Epithelial cell of prostate (primary cell): Measurements from ENCODE around the gene PIK3R3.

Experiments used
- DNase-seq: peaks from one replicate; pipeline ENCODE4 v3.0.0-alpha.2; 2011; ENCODE audit warnings: low read depth, low spot score
- H3K27ac ChIP-seq: fragments of 450-650 bp; 2 replicates; pipeline ENCODE4 v1.5.1; 2017; ENCODE audit warnings: mild to moderate bottlenecking

Gene PIK3R3

DNA sequence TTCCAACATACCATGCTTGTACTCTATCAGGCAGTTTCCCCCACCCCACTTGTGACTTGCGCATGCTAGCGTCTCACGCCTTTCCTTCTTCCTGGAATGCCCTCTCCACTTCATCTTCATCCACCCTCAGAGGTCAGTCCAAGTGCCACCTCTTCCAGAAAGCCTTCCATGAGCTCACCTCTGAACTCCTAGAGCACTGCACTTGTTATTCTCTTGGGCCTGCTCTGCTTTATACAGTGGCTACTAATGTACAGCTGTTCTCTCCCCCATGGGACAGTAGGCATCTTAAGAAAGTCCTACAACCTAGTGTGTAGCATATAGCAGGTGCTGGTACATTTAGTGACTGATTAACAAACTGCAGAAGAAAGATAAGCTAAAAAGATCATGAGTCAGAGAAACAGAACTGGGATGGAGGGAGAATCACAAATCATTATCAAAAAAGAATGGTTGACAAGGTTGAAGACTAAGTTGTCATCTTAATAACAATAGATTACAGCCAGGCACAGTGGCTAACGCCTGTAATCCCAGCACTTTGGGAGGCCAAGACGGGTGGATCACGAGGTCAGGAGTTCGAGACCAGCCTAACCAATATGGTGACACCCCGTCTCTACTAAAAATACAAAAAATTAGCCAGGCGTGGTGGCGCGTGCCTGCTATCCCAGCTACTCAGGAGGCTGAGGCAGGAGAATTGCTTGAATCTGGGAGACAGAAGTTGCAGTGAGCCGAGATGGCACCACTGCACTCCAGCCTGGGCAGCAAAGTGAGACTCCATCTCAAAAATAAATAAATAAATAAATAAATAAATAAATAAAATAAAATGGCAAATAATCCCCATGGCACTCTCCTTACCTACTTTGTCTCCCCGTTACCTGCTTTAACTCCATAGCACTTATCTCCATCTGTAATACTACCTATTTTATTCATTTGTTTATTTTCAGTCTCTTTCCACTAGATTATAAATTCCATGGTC lies 26.2 kb upstream of the PIK3R3 start:
- H3K27ac ChIP-seq: no peak overlapping the region
- no peak for DNase-seq

DNA sequence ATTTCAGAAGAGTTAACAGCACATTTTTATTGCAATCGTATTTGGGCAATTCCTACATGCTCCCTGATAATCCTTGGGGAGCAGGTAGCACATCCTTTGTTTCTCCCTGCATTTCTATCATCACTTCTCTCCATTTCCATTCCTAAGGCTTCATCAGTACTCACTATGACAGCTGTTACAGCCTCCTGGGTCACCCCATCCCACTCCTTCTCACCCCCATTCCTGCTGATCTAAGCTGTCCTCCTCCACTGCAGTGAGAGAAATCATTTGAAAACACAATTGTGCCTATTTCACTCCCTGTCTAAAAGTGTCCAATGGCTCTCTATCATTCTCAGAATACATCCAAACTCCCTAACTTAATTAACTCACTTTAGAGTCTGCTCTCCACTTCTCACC lies 25.5 kb upstream of the PIK3R3 start:
- DNase-seq: no peak
- no peak overlapping the region for H3K27ac ChIP-seq

DNA sequence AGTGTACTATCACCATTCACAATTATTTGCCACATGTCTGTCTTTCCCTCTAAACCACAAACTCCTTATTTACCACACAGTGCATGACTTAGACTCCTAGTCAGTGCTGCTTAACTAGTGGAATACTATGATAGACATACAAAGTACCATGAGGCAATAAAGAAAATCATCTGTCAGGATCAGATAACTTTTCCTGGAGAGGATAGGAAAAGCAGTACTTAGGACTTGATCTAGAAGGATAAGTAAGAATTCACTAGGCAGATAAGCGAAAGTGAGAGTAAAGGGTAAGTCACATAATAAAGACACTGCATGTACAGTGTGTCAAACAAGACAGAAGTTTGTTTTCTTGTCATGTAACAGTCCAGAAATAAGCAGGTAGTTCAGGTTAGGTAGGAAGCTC lies 21.3 kb upstream of the PIK3R3 start:
- DNase-seq: no peak
- no peak overlapping the region for H3K27ac ChIP-seq

DNA sequence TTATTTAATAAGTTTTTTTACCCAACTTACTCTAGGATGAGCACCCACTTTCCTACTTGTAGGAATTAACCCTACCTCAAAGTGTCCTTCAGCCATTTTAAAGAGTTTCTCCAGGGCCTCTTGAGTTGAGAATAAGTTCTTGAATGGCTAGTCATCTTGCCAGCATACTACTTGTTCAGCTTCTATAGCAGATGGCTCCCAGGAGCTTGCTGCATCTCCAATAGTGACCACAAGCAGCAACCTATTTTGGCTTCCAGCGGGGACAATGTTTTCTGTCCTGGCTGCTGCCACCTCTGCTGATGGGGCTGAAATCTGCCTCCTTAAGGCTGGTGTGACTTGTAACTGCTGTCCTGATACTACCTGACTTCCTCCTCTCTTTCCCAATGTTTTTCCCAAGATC lies 20.8 kb upstream of the PIK3R3 start:
- H3K27ac ChIP-seq: no peak overlapping the region
- no peak for DNase-seq

DNA sequence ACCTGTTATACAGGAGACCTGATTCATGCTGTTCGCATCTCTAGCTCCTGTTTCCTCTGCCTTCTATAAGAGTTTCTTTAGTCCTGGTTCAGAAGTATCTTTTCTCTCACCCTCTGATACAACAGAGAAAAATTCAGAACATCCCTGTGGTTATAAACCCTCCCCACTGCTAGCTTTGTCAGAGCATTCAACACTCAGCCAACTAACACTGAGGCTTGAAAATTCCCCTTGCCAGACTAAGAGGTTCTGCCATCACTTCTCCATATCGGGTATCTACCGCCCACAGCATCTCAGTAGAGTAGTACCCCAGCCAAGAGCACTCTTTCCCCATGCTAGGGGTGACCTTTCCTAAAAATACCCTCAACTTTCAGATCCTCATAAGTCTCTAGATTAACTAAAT lies 19.6 kb upstream of the PIK3R3 start:
- DNase-seq: no peak
- no peak overlapping the region for H3K27ac ChIP-seq

DNA sequence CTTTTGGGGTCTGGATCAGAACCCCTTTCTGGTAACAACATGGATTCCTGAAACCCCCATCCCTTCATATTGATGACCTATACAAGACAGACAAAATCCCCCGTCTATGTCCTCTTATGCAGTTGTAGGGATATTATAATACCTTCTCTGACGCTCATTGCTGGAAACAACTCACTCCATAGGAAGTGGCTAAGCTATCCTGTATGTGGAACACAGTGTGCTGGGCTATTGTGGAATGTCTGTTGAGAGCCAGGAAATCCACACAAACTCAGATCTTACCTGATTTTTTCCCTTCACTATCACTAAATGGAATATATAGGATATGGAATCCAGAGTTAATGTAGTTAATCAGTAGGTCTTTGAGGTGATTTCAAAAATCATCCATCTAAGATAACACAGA lies 17.7 kb upstream of the PIK3R3 start:
- H3K27ac ChIP-seq: no peak overlapping the region
- no peak for DNase-seq

DNA sequence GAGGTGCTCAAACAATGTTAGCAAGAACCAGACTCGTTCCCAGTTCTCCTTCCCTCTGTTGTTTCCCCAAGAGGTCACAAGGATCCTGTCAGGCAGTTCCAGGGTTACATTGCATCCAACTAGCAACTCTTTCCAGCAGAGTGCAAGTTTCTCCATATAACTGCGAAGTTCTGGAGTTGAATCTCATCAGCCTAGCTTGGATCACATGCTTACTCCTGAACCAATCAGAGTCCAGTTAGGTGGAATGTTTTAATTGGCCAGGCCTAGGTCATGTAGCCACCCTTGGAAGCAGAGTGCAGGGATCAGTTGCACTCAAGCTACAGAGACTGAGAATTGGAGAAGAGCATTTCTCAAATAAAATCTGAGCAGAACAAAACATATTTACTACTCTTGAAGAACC lies 15.9 kb upstream of the PIK3R3 start:
- H3K27ac ChIP-seq: no peak overlapping the region
- no peak for DNase-seq

DNA sequence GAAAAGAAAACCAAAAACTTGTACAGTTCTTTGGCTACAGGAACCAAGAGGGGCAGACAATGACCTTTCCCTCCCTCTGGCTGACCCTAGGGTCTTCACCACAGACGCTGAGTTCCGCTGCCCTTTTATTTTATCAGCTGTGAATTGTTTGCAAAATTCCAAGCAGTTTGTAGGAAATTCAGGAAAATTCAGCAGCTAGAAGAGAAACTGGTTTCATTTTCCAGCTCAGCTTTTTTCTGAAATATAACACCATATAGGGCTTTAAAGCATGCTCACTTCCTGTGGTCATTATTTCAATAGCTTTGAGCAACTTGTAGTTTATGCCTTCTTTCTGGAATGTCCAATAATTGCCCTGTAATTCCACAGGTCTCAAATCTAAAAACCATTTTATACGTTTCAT lies 5.5 kb upstream of the PIK3R3 start:
- DNase-seq: no peak
- no peak overlapping the region for H3K27ac ChIP-seq

DNA sequence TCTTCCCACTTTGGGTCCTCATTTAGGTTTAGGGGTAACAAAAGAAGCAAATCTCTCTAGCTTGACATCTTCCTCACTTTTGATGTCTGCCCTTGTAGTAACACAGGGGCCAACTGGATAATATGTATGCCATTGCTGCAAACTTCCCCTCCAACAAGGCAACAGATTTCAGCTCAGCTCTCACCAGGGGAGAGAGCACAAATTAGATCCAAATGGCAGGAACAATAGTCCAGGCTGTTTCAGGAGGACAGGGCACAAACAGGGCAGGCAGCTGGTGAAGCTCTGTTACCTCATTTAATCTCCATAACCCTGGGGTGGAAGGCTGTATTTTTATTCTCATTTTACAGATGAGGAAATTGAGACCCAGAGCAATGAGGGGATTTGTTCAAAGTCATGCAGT lies 4.3 kb upstream of the PIK3R3 start:
- no peak overlapping the region for H3K27ac ChIP-seq
- DNase-seq: no peak

DNA sequence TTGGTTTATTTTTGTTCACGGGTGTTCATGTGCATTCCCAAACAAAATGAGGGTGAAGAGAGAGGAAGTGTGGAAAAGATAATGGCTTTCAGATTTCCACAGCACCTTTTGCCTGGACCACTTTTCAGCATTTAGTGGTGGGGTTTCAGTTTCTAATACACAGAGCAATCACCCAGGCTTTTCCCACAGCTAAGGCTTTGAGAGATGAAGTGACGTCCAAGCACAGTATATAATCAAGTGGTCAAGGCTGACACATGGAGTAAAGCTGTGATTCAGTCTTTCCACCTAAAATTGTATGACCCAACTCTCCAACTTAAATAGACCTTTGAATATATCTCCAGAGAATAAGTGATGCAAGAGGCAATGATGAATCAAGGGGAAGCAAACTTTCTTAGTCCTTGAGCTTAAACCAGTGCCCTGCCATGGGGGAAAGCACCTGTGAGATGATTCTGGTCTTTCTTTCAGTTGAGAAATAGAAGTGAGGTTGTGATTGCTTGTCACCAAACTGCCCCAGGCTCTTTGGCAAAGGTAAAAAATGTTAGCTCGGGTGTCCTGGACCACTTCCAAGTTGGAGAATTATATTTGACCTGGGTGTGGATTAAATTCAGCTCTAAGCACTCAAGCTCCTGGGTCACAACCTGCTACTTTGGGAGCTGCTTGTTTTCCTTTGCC lies 2.4 kb upstream of the PIK3R3 start:
- peak overlapping the region; percentile 57 for H3K27ac ChIP-seq
- DNase-seq: peak; percentile 73

DNA sequence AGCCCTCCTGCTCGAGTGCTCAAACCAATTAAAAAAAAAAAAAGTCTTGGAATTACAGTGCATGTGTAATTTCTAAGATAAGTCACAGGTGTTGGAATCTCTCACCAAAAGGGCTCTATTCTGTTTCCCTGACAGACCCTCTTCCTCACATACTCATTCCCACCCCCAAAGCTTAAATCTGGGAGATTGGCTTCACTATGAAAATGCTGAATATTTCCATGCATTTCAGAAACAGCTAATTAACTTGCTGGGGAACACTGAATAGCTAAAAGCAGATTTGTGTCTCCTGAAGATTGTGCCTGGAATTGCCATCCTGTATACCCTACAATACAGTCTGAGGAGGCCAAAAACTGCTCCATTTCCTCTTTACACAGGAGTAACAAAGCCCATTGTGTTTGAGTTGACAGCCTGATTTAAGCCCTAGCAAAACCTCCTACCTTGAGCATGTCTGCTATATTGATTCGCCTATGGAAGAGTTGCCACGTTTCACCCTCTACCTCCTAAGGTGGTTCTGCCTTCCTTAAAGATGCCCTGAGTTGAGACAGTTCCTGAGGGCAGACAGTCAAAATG lies 1.4 kb upstream of the PIK3R3 start:
- DNase-seq: no peak
- H3K27ac ChIP-seq: no peak overlapping the region

DNA sequence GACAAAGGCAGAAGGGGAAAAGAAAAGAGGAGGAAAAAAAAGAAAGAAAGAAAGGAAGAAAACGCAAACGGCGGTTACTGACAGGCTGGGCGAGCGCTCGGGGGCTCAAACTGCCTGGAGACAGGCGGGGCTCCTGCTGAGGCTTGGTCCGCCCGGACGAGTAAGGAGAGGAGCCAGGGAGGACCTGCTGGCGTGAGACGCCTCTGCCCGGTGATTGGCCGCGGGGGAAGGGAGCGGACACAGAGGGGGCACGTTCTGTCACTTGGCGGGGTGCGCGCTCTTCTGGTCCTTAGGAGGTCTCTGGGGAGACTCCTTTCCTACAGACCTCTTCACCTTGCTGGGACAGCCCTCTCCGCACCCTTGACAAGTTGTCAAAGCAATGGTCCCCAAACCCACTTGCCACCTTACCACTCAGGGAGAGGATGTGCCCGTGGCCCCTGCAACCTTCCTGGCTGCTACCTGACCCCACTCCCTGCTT lies 791 bp upstream of the PIK3R3 start:
- DNase-seq: no peak
- peak overlapping the region; percentile 91 for H3K27ac ChIP-seq

DNA sequence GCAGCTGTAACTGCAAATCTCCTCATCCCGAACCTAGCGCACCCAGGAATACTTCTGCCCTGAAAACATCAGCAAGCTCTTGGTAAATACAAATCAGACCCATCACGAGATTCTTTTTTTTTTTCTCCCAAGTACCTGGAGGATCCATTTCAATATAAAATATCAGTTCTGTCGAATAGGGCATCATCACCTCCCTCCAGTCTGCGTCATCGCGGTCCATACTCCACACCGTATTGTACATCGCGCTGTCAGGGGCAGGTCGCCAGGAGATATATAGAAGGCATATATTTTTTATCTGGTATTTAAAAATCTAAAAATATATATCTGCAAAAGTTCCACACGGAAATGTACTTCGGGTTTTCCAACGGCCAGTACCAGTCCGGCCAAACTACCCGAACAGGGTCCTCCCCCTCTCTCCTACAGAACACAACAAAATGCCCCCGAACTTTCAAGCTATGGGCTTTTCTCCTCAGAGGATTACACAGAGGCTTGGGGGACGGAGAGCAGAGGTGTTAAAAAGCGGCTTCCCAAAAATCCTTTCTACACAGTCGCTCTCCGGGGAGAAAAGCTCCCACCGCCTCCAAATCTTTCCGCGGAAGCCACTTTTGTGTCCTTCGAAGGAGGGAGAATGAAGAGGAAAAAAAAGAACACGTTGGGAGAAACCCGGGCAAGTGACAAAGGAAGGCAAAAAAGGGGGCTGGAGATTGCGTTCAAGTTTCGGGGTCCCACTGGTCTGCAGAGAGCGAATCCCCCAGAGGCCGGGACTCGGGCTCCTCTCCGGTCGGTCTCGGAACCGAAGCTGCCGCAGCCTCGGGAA lies 509 bp downstream of the PIK3R3 start:
- DNase-seq: no peak

DNA sequence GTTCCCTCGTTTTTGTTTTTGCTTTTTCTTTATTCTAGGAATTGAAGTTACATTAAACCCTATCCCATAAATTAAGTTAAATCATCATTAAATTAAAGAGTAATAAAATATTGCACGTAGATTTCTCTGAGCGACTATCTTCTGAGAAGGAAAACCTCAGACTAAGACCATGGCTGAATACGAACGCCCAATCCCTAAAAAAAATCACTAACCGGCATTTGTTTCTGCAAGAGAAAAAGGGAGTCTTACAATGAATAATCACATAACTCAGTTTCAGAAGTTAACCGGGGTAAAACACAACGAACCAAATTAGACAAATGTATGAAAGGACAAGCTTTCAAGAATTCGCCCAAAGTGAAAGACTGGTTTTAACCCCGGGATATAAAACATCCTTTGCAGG lies 1.3 kb downstream of the PIK3R3 start:
- no peak overlapping the region for H3K27ac ChIP-seq
- DNase-seq: no peak

More for the DNA sequence above, 509 bp downstream of the PIK3R3 start:
- peak overlapping the region; percentile 91 for H3K27ac ChIP-seq

DNA sequence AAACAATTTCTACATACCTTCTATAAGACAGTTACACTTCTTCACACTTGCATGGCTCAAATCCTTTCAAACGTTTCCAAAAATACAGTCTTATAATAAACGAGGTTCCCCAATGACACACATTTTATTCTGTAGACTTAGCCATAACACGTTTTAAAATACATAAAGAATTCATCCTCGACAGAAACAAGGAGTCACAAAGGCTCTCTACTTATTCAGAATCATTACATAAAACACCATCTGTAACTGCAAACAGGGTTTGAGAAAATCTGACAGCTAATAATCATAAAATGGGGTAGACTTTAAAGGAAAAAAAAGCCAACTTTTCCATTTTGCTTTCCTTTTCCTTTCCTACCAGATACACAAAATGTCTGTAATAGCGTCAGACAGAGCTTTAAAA lies 1.8 kb downstream of the PIK3R3 start:
- H3K27ac ChIP-seq: no peak overlapping the region
- no peak for DNase-seq

DNA sequence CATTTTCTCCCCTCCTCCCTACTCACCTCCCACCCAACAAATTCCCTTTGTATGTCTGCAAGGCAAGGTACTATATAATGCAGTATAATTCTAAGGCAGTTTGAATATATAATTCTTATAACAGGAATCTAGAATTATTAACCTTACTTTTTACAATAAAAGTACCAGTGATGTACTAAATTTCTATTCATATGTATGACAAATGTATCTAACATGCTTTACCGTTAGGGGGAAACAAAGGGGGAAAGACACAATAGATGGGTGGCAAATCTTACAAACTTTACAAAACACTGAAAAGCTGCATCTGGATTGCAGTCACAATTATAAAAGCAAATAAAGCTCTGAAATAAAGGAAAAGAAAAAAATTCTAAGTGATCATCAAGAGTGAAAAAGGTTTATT lies 2.3 kb downstream of the PIK3R3 start:
- no peak overlapping the region for H3K27ac ChIP-seq
- DNase-seq: no peak

DNA sequence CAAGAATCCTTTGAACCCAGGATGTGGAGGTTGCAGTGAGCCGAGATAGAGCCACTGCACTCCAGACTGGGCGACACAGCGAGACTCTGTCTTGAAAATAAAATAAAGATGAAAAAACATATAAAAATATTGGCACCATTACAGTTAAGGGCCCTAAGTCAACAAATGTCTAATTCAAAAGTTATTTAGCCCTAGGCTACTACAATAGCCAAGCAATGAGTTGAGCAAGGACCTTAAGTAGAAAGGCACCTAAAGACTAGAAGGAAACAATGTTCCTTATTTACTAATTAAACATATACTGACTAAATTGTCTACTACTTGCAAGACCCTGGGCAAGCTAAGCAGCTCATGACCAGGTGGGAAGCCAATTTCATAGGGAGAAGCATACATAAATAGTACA lies 4.1 kb downstream of the PIK3R3 start:
- H3K27ac ChIP-seq: no peak overlapping the region
- no peak for DNase-seq

DNA sequence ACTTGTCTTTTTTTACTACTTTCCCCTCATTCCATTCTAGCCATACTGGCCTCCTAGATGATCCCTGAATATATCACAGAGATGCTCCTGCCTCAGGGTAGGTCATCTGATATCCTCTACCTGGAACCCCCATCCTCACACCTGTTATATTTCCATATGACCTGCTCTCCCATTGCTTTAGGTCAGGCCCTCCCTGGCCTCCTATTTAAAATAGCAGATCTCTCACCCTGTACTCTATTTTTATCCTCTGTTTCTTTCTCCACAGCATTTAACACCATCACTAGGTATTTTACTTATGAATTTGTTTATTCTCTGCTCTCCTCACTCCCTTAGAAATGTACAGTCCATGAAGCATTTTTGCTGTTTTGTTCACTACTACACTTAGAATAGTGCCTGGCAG lies 13.6 kb downstream of the PIK3R3 start:
- no peak for DNase-seq

DNA sequence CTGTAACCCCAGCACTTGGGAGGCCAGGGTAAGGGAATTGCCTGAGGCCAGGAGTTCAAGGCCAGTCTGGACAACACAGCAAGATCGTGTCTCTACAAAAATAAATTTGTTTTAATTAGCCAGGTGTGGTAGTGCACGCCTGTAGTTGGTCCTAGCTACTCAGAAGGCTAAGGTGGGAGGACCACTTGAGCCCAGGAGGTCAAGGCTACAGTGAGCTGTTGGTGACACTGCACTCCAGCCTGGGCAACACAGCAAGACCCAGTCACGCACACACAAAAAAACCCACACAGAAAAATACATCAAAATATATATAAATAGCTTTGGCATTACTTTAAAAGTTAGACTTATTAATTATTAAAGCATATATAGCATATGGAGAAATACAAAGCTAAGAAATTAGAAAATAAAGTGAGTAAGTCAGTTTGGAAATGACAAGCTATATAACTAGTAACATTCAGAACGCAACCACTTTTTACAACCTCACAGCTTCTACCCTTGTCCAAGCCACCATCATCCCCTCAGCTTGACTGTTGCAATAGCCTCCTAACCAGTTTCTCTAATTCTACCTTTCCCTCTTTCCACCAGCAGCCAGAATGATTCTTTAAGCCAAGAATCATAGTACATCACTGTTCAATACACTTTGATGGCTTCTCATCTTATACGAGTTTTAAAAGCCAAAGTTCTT lies 14.5 kb downstream of the PIK3R3 start:
- DNase-seq: no peak
- no peak overlapping the region for H3K27ac ChIP-seq

More for the DNA sequence above, 13.6 kb downstream of the PIK3R3 start:
- no peak overlapping the region for H3K27ac ChIP-seq
